DOHH2 (cell line): Measurements from ENCODE around the gene MRPL11.

Experiments
- H3F3A ChIP-seq: fragments of 200-600 bp; sonication (generic), shearing (Covaris generic); 2 replicates; pipeline ENCODE4 v1.6.0; 2016; ENCODE audit warnings: antibody characterized with exemption, mild to moderate bottlenecking; ENCODE audit not compliant: control insufficient read depth, insufficient read depth
- H3K27ac ChIP-seq: fragments of 200-600 bp; sonication (generic); 2 replicates; pipeline ENCODE4 v1.5.1; 2014; ENCODE audit warnings: low read depth, mild to moderate bottlenecking, low read length, moderate library complexity
- H3K27me3 ChIP-seq: fragments of 200-600 bp; sonication (generic); 2 replicates; pipeline ENCODE4 v1.6.1; 2014; ENCODE audit warnings: mild to moderate bottlenecking, low read length, mixed read lengths; ENCODE audit not compliant: control insufficient read depth
- H3K36me3 ChIP-seq: fragments of 200-600 bp; sonication (generic); 2 replicates; pipeline ENCODE4 v1.6.1; 2014; ENCODE audit warnings: mild to moderate bottlenecking, low read length, moderate library complexity, mixed read lengths; ENCODE audit not compliant: control insufficient read depth
- H3K4me1 ChIP-seq: fragments of 200-600 bp; sonication (generic); 2 replicates; pipeline ENCODE4 v1.6.1; 2014; ENCODE audit warnings: mild to moderate bottlenecking, low read length, mixed read lengths; ENCODE audit not compliant: control insufficient read depth
- H3K4me2 ChIP-seq: fragments of 200-600 bp; sonication (generic); 2 replicates; pipeline ENCODE4 v1.6.0; 2014; ENCODE audit warnings: mild to moderate bottlenecking, low read length, moderate library complexity
- H3K4me3 ChIP-seq: fragments of 200-600 bp; sonication (generic); 2 replicates; pipeline ENCODE4 v1.5.1; 2014; ENCODE audit warnings: mild to moderate bottlenecking, low read length, mixed read lengths
- H3K79me2 ChIP-seq: fragments of 200-600 bp; sonication (generic); 2 replicates; pipeline ENCODE4 v1.6.1; 2014; ENCODE audit warnings: mild to moderate bottlenecking, low read length, mixed read lengths; ENCODE audit not compliant: control insufficient read depth
- H3K9me2 ChIP-seq: fragments of 200-600 bp; sonication (generic); replicated peaks from 2 replicates; pipeline ENCODE4 v1.6.1; 2014; ENCODE audit warnings: mild to moderate bottlenecking, low read length, mixed read lengths; ENCODE audit not compliant: control insufficient read depth
- H3K9me3 ChIP-seq: fragments of 200-600 bp; sonication (generic); 2 replicates; pipeline ENCODE4 v1.6.1; 2014; ENCODE audit warnings: antibody characterized with exemption, low read length, mixed read lengths; ENCODE audit not compliant: control insufficient read depth, insufficient read depth
- H4K20me1 ChIP-seq: fragments of 200-600 bp; sonication (generic); 2 replicates; pipeline ENCODE4 v1.6.0; 2014; ENCODE audit warnings: low read depth, mild to moderate bottlenecking, antibody characterized with exemption, low read length, moderate library complexity; ENCODE audit not compliant: control insufficient read depth, insufficient read depth
- EZH2phosphoT487 ChIP-seq: fragments of 200-600 bp; sonication (generic); IDR thresholded peaks from 2 replicates; pipeline ENCODE4 v1.6.1; 2017; ENCODE audit warnings: borderline replicate concordance, mild to moderate bottlenecking, antibody characterized with exemption, low read length, moderate library complexity, mixed read lengths
- TF ChIP-seq, protein P1 (sequence below): fragments of 200-600 bp; sonication (generic); IDR thresholded peaks from one replicate; pipeline ENCODE4 v1.5.1; 2014; ENCODE audit warnings: antibody characterized with exemption, mild to moderate bottlenecking, low read depth, low read length; ENCODE audit not compliant: poor library complexity, severe bottlenecking

MRPL11 gene

DNA sequence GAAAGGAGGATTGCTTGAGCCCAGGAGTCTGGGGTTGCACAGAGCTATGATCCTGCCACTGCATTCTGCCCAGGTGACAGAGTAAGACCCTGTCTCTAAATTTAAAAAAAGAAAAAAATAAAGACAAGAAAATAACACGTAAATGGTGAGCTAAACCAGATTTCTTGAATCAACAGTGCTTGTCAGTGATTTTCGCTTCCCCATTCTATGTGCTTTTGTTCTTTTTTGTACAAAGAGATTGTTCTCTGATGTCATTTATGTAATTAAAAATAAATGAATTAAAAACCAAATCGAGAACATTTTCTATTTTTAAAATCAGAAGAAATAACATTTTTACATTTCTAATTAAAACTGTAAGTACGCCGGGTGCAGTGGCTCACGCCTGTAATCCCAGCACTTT, 47.3 kb downstream of the MRPL11 start:
- no peaks in the 10 kb centered on the region for H4K20me1 ChIP-seq
- peak overlapping the region; percentile 54 for H3K4me3 ChIP-seq
- no peaks in the 10 kb centered on the region for H3K27me3 ChIP-seq
- H3K9me2 ChIP-seq = no peaks in the 10 kb centered on the region
- no peaks in the 10 kb centered on the region for H3K79me2 ChIP-seq
- H3K4me1 ChIP-seq = peaks cover 50% of the 10 kb centered on the region
- H3K36me3 ChIP-seq = no peaks in the 10 kb centered on the region
- H3K9me3 ChIP-seq = no peaks in the 10 kb centered on the region
- peak overlapping the region; percentile 73 for H3K27ac ChIP-seq
- peak overlapping the region; percentile 53 for H3K4me2 ChIP-seq
- TF ChIP-seq, protein P1, sequence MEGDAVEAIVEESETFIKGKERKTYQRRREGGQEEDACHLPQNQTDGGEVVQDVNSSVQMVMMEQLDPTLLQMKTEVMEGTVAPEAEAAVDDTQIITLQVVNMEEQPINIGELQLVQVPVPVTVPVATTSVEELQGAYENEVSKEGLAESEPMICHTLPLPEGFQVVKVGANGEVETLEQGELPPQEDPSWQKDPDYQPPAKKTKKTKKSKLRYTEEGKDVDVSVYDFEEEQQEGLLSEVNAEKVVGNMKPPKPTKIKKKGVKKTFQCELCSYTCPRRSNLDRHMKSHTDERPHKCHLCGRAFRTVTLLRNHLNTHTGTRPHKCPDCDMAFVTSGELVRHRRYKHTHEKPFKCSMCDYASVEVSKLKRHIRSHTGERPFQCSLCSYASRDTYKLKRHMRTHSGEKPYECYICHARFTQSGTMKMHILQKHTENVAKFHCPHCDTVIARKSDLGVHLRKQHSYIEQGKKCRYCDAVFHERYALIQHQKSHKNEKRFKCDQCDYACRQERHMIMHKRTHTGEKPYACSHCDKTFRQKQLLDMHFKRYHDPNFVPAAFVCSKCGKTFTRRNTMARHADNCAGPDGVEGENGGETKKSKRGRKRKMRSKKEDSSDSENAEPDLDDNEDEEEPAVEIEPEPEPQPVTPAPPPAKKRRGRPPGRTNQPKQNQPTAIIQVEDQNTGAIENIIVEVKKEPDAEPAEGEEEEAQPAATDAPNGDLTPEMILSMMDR = no peak
- TF ChIP-seq EZH2phosphoT487 = no peak
- H3F3A ChIP-seq = peaks cover 13% of the 10 kb centered on the region

DNA sequence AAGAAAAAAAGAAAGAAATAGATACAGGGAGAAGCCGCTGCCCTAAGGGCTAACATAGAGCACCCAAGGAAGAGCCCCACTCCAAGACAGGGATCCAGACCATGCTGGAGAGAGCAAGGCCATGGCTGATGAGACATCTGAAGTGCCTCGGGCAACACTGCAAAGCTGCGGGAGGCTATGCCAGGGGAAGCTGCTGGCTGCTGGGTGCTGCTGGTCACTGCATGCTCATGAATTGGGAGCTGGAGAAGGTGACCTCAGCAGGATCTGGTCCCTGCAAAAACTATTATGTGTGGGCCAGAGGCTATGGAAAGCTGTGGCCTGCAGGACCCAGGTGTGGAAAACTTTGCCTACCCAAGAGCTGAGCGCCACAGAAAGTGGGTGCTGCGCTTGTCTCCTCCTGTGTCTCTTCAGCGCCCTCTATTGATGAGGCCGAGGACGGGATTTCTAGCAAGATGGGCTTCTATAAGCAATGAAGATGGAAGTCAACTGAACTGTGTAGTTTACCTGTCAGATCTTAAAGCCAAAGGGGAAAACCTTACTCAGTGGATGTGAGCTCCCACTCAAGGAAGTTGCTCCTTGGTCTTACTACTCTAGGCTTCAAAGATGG, 49.8 kb downstream of the MRPL11 start:
- Histone ChIP-seq H3F3A (peaks cover 13% of the 10 kb centered on the region), H3K9me2 (no peaks in the 10 kb centered on the region), H3K27ac (no peak overlapping the region), H3K79me2 (no peaks in the 10 kb centered on the region), H3K27me3 (no peaks in the 10 kb centered on the region), H3K9me3 (no peaks in the 10 kb centered on the region), H3K4me2 (no peak overlapping the region), H4K20me1 (no peaks in the 10 kb centered on the region), H3K36me3 (no peaks in the 10 kb centered on the region), H3K4me1 (peaks cover 59% of the 10 kb centered on the region), H3K4me3 (no peak overlapping the region)
- TF ChIP-seq, protein P1 = peak; percentile 95
- TF ChIP-seq EZH2phosphoT487 = no peak

DNA sequence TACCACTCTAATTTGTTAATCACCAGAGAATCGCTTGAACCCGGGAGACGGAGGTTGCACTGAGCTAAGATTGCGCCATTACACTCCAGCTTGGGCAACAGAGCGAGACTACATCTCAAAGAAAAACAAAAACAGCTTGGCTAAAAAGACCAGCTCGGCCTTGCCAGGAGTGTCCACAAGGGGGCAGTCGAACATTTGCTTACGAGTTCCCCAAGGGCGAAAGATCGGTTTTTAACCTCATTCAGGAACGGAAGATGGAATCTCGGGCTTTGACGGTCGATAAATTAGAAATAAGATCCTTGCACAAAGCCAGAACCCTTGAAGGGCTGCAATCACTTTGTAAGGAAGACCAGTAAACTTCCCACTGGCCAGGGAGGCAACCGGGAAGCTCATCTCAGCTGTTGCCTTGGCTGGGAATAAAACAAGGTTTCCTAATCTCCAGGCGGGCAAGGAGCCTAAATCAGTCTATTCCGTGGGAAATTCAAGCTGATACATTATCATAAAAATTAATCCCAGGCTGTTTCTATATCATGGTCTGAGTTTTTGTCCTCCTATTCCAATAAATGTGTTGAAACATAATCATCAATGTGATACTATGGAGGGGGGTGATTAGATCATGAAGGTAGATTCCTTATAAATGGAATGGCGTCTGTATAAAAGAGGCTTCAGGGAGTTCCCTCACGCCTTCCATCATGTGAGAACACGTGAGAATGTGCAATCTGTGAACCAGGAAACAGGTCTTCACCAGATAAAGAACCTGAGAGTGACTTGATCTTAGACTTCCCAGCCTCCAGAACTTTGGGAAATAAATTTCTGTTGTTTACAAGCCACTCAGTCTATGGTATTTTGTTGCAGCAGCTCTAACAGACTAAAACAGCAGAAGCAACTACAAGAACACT, 52.2 kb downstream of the MRPL11 start:
- Histone ChIP-seq H3K9me3 (no peaks in the 10 kb centered on the region), H4K20me1 (no peaks in the 10 kb centered on the region), H3K9me2 (no peaks in the 10 kb centered on the region), H3F3A (peaks cover 12% of the 10 kb centered on the region), H3K79me2 (no peaks in the 10 kb centered on the region), H3K27ac (no peak overlapping the region), H3K4me2 (peak overlapping the region; percentile 68), H3K4me3 (peak overlapping the region; percentile 61), H3K27me3 (no peaks in the 10 kb centered on the region), H3K4me1 (peaks cover 40% of the 10 kb centered on the region), H3K36me3 (no peaks in the 10 kb centered on the region)
- TF ChIP-seq, protein P1 = peak; percentile 94
- TF ChIP-seq EZH2phosphoT487 = no peak
